ENCODE measurements around the gene FANCC.

DNA sequence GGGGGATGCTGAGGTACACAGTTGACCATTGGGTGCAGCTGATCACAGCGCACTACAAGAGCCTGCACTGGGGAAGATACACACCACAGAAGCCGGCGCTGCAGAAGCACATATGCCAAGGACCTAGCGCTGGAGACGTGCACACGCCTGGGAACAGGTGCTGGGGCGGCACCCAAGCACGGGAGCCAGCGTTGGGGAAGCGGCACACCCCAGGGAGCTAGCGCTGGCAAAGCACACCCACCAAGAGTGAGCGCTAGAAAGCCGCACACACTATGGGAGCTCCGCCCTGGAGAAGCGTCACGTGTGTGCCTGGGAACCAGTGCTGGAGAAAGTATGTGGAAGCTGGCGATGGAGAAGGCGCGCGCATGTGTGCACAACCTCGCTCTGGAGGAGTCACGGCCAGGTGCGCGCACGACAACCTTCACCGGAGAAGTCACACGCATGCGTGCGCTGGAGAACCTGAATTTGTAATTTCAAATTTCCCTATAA, 4.5 kb downstream of the FANCC start:
- TF ChIP-seq EZH2 (IDR thresholded peaks at IDR 0.05; ENCODE audit: insufficient read depth, poor library complexity, severe bottlenecking) (no peak), EZH2phosphoT487 (IDR thresholded peaks at IDR 0.05; ENCODE audit: insufficient read depth, low read depth) (no peak)
